Immature natural killer cell (primary cell): ENCODE measurements around the gene ESYT2. TPM values are rescaled to one million over a fixed set of nuclear protein-coding genes. Genes with fewer than 3 reads are reported as not detected.
A peak's percentile ranks its signal among the peaks of the same experiment; 100 is the strongest.
"Not testable (repeated sequence)": the region's sequence is repeated elsewhere in the genome, so short reads cannot be mapped to it uniquely, and the experiment has no call there.

Experiments used
- DNase-seq, 3 donors: peaks; one replicate each; pipeline ENCODE4 v3.0.0; 2022; ENCODE audit warnings: mixed read lengths in 1 of 3
- H3K27ac Mint-ChIP-seq, 6 donors: one replicate each; pipeline ENCODE4 v1.8.0; 2020; ENCODE audit warnings: mixed read lengths in 6 of 6, mild to moderate bottlenecking in 5 of 6, inconsistent platforms in 4 of 6, moderate library complexity in 3 of 6
- H3K27me3 Mint-ChIP-seq, 3 donors: one replicate each; pipeline ENCODE4 v1.8.0; 2020 to 2021; ENCODE audit warnings: low read depth in 3 of 3, mild to moderate bottlenecking in 3 of 3, mixed read lengths in 3 of 3, moderate library complexity in 3 of 3, inconsistent platforms in 1 of 3
- H3K36me3 Mint-ChIP-seq, 3 donors: one replicate each; pipeline ENCODE4 v1.8.0; 2020; ENCODE audit warnings: mixed read lengths in 3 of 3, inconsistent platforms in 2 of 3, mild to moderate bottlenecking in 2 of 3
- H3K4me1 Mint-ChIP-seq, 2 donors: one replicate each; pipeline ENCODE4 v1.8.0; 2020; ENCODE audit warnings: inconsistent platforms in 2 of 2, mild to moderate bottlenecking in 2 of 2, mixed read lengths in 2 of 2, moderate library complexity in 1 of 2
- H3K4me3 Mint-ChIP-seq, 5 donors: one replicate each; pipeline ENCODE4 v1.8.0; 2020; ENCODE audit warnings: mild to moderate bottlenecking in 5 of 5, mixed read lengths in 5 of 5, inconsistent platforms in 3 of 5, moderate library complexity in 3 of 5
- H3K9me3 Mint-ChIP-seq, 6 donors: one replicate each; pipeline ENCODE4 v1.8.0; 2020; ENCODE audit warnings: mild to moderate bottlenecking in 6 of 6, mixed read lengths in 6 of 6, inconsistent platforms in 4 of 6, moderate library complexity in 3 of 6
- polyA plus RNA-seq, 3 donors: library from polyadenylated mRNA; unstranded; fragments of 300-500 nt; fragmentation: Illumina TruSeq; gene quantifications; one replicate each; pipeline ENCODE4 v1.2.3, GENCODE V29; 2021

ESYT2 gene
- polyA plus RNA-seq, result 10 to 100 TPM; 70.1 to 95.7 (median 84.0) TPM

GRCh38 chr7:158829342-158830210 lies at the start of gene ESYT2:
ESYT2 (minus strand) TSS chr7:158829509; CDS start chr7:158829418, 91 bp downstream.
- Mint-ChIP-seq H3K4me3 (peak within 1 kb of the TSS; percentile 90 to 96 (median 96)), H3K27ac (peak within 1 kb of the TSS; percentile 95 to 98 (median 98)), H3K27me3 (peaks cover 20 to 52% (median 30%) of the 10 kb centered on the region in 3 donors), H3K36me3 (peaks cover 3 to 14% (median 13%) of the 10 kb centered on the region in 3 donors), H3K4me1 (peaks cover 51 to 56% of the 10 kb centered on the region in 2 donors), H3K9me3 (peaks cover 0 to 2% (median 0%) of the 10 kb centered on the region in 6 donors)
- peak; percentile 99 for DNase-seq

- H3K9me3 Mint-ChIP-seq, H3K4me1 Mint-ChIP-seq, H3K27ac Mint-ChIP-seq, H3K27me3 Mint-ChIP-seq, H3K4me3 Mint-ChIP-seq, DNase-seq: not testable (repeated sequence)
- peaks cover 31 to 34% (median 32%) of the 10 kb centered on the region in 3 donors for H3K36me3 Mint-ChIP-seq
Measured at GRCh38 chr7:158878151-158879079, 49.1 kb upstream of the ESYT2 start.

- H3K4me3 Mint-ChIP-seq, result no peak overlapping the region
- H3K9me3 Mint-ChIP-seq, result no peaks in the 10 kb centered on the region
- peaks cover 0 to under 1% of the 10 kb centered on the region in 2 donors for H3K4me1 Mint-ChIP-seq
- no peak overlapping the region for H3K27ac Mint-ChIP-seq
- no peak for DNase-seq
- peaks cover 31 to 38% (median 32%) of the 10 kb centered on the region in 3 donors for H3K36me3 Mint-ChIP-seq
- no peaks in the 10 kb centered on the region for H3K27me3 Mint-ChIP-seq
Measured at GRCh38 chr7:158876984-158877383, 47.7 kb upstream of the ESYT2 start.

GRCh38 chr7:158869876-158870275 lies 40.6 kb upstream of the ESYT2 start:
- H3K36me3 Mint-ChIP-seq, result peaks cover 13 to 18% (median 13%) of the 10 kb centered on the region in 3 donors
- H3K4me3 Mint-ChIP-seq, result no peak overlapping the region
- H3K9me3 Mint-ChIP-seq, result no peaks in the 10 kb centered on the region
- H3K4me1 Mint-ChIP-seq, result peaks cover 14 to 35% of the 10 kb centered on the region in 2 donors
- H3K27me3 Mint-ChIP-seq, result peaks cover 0 to 3% (median 2%) of the 10 kb centered on the region in 3 donors
- no peak for DNase-seq
- H3K27ac Mint-ChIP-seq, result no peak overlapping the region

GRCh38 chr7:158868764-158869410 lies 39.6 kb upstream of the ESYT2 start:
- no peak overlapping the region for H3K4me3 Mint-ChIP-seq
- peaks cover 8 to 18% (median 13%) of the 10 kb centered on the region in 3 donors for H3K36me3 Mint-ChIP-seq
- peaks cover 24 to 45% of the 10 kb centered on the region in 2 donors for H3K4me1 Mint-ChIP-seq
- no peaks in the 10 kb centered on the region for H3K9me3 Mint-ChIP-seq
- H3K27me3 Mint-ChIP-seq, result peaks cover 2 to 7% (median 3%) of the 10 kb centered on the region in 3 donors
- H3K27ac Mint-ChIP-seq, result no peak overlapping the region
- no peak for DNase-seq

- Mint-ChIP-seq H3K4me1 (peaks cover 33 to 60% of the 10 kb centered on the region in 2 donors), H3K27ac (peak overlapping the region in 1 of 6 donors; percentile 21), H3K9me3 (no peaks in the 10 kb centered on the region), H3K27me3 (peaks cover 2 to 9% (median 5%) of the 10 kb centered on the region in 3 donors), H3K4me3 (no peak overlapping the region), H3K36me3 (peaks cover 8 to 13% (median 13%) of the 10 kb centered on the region in 3 donors)
- DNase-seq, result no peak
Measured at GRCh38 chr7:158867214-158867984, 38.1 kb upstream of the ESYT2 start.

- Mint-ChIP-seq H3K27ac (peak overlapping the region in 2 of 6 donors; percentile 85 to 86), H3K4me3 (peak overlapping the region in 4 of 5 donors; percentile 33 to 56 (median 42))
Measured at GRCh38 chr7:158865977-158866376, 36.7 kb upstream of the ESYT2 start.

GRCh38 chr7:158865462-158865922 lies 36.2 kb upstream of the ESYT2 start:
- no peak for DNase-seq
- Mint-ChIP-seq H3K27me3 (peaks cover 2 to 8% (median 5%) of the 10 kb centered on the region in 3 donors), H3K4me1 (peaks cover 37 to 52% of the 10 kb centered on the region in 2 donors), H3K36me3 (no peaks in the 10 kb centered on the region), H3K27ac (peak overlapping the region in 5 of 6 donors; percentile 44 to 93 (median 85)), H3K9me3 (no peaks in the 10 kb centered on the region), H3K4me3 (peak overlapping the region; percentile 33 to 64 (median 50))

More at GRCh38 chr7:158865977-158866376, 36.7 kb upstream of the ESYT2 start:
- DNase-seq, result no peak
- H3K4me1 Mint-ChIP-seq, result peaks cover 37 to 55% of the 10 kb centered on the region in 2 donors
- peaks cover 2 to 8% (median 5%) of the 10 kb centered on the region in 3 donors for H3K27me3 Mint-ChIP-seq
- H3K9me3 Mint-ChIP-seq, result no peaks in the 10 kb centered on the region
- H3K36me3 Mint-ChIP-seq, result peaks cover 4% of the 10 kb centered on the region in 3 donors

GRCh38 chr7:158864833-158865232 lies 35.5 kb upstream of the ESYT2 start:
- Mint-ChIP-seq H3K4me3 (peak overlapping the region; percentile 87 to 94 (median 93)), H3K27ac (peak overlapping the region; percentile 29 to 98 (median 86)), H3K27me3 (peaks cover 2 to 8% (median 5%) of the 10 kb centered on the region in 3 donors), H3K36me3 (no peaks in the 10 kb centered on the region), H3K9me3 (no peaks in the 10 kb centered on the region), H3K4me1 (peaks cover 37 to 52% of the 10 kb centered on the region in 2 donors)
- DNase-seq, result no peak

- peak overlapping the region in 5 of 6 donors; percentile 85 to 98 (median 93) for H3K27ac Mint-ChIP-seq
- H3K4me1 Mint-ChIP-seq, result peaks cover 37 to 54% of the 10 kb centered on the region in 2 donors
- DNase-seq, result no peak
- peak overlapping the region; percentile 87 to 94 (median 93) for H3K4me3 Mint-ChIP-seq
- H3K36me3 Mint-ChIP-seq, result no peaks in the 10 kb centered on the region
- H3K9me3 Mint-ChIP-seq, result no peaks in the 10 kb centered on the region
- H3K27me3 Mint-ChIP-seq, result peaks cover 2 to 8% (median 5%) of the 10 kb centered on the region in 3 donors
Measured at GRCh38 chr7:158864507-158864820, 35.2 kb upstream of the ESYT2 start.

- H3K27ac Mint-ChIP-seq, result peak overlapping the region; percentile 56 to 98 (median 90)
- DNase-seq, result peak; percentile 35 to 51 (median 43)
- H3K4me3 Mint-ChIP-seq, result peak overlapping the region; percentile 87 to 94 (median 93)
- H3K27me3 Mint-ChIP-seq, result peaks cover 2 to 8% (median 5%) of the 10 kb centered on the region in 3 donors
- no peaks in the 10 kb centered on the region for H3K36me3 Mint-ChIP-seq
- peaks cover 40 to 60% of the 10 kb centered on the region in 2 donors for H3K4me1 Mint-ChIP-seq
- no peaks in the 10 kb centered on the region for H3K9me3 Mint-ChIP-seq
Measured at GRCh38 chr7:158863611-158864506, 34.5 kb upstream of the ESYT2 start.
